ENCODE results near the gene PEBP1. TPM values are rescaled to one million over a fixed set of nuclear protein-coding genes. Genes with fewer than 3 reads are reported as not detected.

PEBP1 gene
- total and polyA plus RNA-seq, 8 donors: 105 to 303 (median 205) TPM

DNA sequence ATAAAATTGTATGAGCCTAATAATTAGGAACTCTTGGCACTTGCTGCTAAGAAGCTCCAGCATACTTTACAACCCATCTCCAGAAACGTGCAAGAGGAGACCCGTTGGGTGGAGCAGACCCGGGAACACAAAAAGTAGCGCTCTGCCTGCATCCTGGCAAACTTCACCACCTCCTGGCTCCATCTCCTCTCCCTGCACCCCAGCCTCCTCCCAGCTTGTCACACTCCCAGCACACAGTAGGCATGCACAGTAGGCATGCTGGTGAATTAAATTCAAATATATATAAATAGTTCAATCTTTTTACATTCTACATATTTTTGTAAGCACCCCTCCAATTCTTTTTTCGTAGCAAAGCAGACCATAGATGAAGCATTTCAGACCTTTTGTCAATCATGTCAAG lies 33.3 kb upstream of the PEBP1 start:
- Histone ChIP-seq H3K36me3 (no peaks in the 10 kb centered on the region), H3K9me3 (no peaks in the 10 kb centered on the region), H3K27ac (peak overlapping the region in 2 of 5 donors; percentile 83 to 91), H3K4me3 (peak overlapping the region; percentile 69 to 89 (median 74)), H3K4me1 (peaks cover 0 to 31% (median 26%) of the 10 kb centered on the region in 4 donors), H3K27me3 (no peaks in the 10 kb centered on the region)
- no peak for TF ChIP-seq POLR2A (IDR thresholded peaks at IDR 0.05)
- TF ChIP-seq, protein P1, sequence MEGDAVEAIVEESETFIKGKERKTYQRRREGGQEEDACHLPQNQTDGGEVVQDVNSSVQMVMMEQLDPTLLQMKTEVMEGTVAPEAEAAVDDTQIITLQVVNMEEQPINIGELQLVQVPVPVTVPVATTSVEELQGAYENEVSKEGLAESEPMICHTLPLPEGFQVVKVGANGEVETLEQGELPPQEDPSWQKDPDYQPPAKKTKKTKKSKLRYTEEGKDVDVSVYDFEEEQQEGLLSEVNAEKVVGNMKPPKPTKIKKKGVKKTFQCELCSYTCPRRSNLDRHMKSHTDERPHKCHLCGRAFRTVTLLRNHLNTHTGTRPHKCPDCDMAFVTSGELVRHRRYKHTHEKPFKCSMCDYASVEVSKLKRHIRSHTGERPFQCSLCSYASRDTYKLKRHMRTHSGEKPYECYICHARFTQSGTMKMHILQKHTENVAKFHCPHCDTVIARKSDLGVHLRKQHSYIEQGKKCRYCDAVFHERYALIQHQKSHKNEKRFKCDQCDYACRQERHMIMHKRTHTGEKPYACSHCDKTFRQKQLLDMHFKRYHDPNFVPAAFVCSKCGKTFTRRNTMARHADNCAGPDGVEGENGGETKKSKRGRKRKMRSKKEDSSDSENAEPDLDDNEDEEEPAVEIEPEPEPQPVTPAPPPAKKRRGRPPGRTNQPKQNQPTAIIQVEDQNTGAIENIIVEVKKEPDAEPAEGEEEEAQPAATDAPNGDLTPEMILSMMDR (IDR thresholded peaks at IDR 0.05): no peak
- no peak for TF ChIP-seq EP300 (IDR thresholded peaks at IDR 0.05)
- TF ChIP-seq POLR2AphosphoS5 (IDR thresholded peaks at IDR 0.05): no peak
- intact Hi-C loops (cut with DNase I; ENCODE audit: low total_unique reads): no loop called here
- WGBS, 5 donors: 27 to 47% (median 33%) methylated on average over 5 of the region's 5 CpGs
- no peak for DNase-seq

DNA sequence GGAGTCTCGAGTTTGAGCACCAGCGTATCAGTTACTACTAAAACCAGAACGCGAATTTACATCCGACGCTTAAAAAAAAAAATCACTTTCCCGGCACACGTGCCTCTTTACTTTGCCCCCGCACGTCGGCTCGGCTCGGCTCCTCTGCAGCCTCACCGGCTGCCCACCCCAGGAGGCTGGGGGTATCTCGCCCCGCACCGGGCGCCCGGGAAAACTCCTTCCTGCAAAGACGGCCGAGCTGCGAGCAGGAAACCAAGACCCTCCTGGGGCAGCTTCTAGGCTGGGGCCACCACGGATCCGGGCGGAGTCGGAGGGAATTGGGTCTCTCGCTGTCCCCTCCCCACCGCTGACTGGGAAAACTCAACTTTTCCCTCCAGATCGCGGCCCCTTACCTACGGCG lies 32.7 kb upstream of the PEBP1 start:
- TF ChIP-seq EP300 (IDR thresholded peaks at IDR 0.05): no peak
- no peak for TF ChIP-seq POLR2AphosphoS5 (IDR thresholded peaks at IDR 0.05)
- TF ChIP-seq, protein P1 (IDR thresholded peaks at IDR 0.05): no peak
- no peak for TF ChIP-seq POLR2A (IDR thresholded peaks at IDR 0.05)
- intact Hi-C loops (cut with DNase I; ENCODE audit: low total_unique reads): no loop called here
- Histone ChIP-seq H3K4me3 (peak overlapping the region; percentile 69 to 89 (median 74)), H3K27me3 (no peaks in the 10 kb centered on the region), H3K4me1 (peaks cover 0 to 30% (median 25%) of the 10 kb centered on the region in 4 donors), H3K27ac (peak overlapping the region; percentile 79 to 91 (median 85)), H3K36me3 (no peaks in the 10 kb centered on the region), H3K9me3 (no peaks in the 10 kb centered on the region)
- WGBS, 5 donors: 0 to 1% (median 0%) methylated on average over 6 to 32 of the region's 32 CpGs
- no peak for DNase-seq

DNA sequence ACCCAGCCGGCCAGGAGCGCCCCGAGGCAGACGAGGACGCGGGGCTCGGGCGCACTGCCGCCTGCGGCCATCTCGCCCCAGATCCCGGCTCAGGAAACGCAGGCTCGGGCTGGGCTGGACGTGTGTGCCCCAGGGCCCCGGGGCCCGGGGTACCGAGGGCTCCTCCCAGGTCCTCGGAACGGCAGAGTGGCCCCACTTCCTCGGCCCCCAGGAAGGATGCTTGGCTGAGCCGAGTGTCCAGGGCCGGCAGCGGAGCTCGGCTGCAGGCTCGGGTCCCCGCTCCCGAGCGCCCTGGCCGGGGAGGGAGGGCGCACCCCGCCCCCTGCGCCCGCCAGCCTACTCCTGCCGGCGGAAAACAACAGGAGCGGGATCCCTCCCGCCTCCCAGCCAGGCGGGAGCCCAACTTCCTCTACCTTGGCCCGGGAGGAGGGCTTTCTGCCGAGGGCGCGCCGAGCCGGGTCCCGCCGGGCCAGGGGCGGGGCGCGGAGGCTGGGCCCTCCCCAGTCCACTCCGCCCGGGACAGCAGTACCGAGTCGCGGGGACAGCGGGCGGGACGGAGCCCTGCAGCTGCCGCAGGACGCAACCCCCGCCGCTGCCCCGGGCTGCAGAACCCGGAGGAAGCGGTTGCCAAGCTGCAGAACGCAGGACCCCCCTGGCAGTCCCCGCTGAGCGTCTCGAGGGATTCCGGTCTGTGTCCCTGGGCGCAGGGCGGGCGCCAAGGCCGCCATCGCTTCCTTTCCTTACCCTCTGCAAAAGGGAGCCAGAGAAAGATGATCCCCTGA lies 32.1 kb upstream of the PEBP1 start, which contains the start of gene VSIG10:
TSS of gene VSIG10 (minus strand) at position 411 of the 782 bp plus-strand sequence. CDS start at position 71, 340 bp downstream.
- TF ChIP-seq EP300 (IDR thresholded peaks at IDR 0.05) (no peak), POLR2A (IDR thresholded peaks at IDR 0.05) (peak in 1 of 4 donors; percentile 57), POLR2AphosphoS5 (IDR thresholded peaks at IDR 0.05) (peak; percentile 33 to 86 (median 82))
- TF ChIP-seq, protein P1 (IDR thresholded peaks at IDR 0.05): no peak
- intact Hi-C loops (cut with DNase I; ENCODE audit: low total_unique reads): no loop called here
- Histone ChIP-seq H3K27me3 (no peaks in the 10 kb centered on the region), H3K27ac (peak within 1 kb of the TSS; percentile 79 to 91 (median 85)), H3K9me3 (no peaks in the 10 kb centered on the region), H3K4me3 (peak within 1 kb of the TSS; percentile 69 to 89 (median 74)), H3K36me3 (no peaks in the 10 kb centered on the region), H3K4me1 (peaks cover 0 to 26% (median 22%) of the 10 kb centered on the region in 4 donors)
- peak; percentile 86 to 89 for DNase-seq
- WGBS, 5 donors: 0 to 1% (median 1%) methylated on average over 31 to 75 of the region's 75 CpGs

DNA sequence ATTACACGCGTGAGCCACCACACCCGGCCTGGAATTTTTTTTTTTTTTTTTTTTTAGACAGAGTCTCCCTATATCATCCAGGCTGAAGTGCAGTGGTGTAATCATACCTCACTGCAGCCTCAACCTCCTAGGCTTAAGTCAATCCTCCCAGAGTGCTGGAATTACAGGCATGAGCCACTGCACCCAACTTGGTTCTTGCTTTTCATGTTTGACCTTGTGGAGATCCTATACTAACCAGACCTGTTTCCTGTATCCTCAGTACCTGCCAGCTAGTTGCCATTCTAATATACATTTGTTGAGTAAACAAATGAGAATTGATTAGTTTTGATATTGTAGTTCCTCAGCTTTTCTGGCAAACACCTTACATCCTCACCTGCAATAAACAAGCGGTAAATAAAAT lies 28.9 kb upstream of the PEBP1 start:
- WGBS, 5 donors: 57 to 85% (median 63%) methylated on average over 4 of the region's 4 CpGs
- Histone ChIP-seq H3K36me3 (no peaks in the 10 kb centered on the region), H3K27me3 (no peaks in the 10 kb centered on the region), H3K9me3 (no peaks in the 10 kb centered on the region), H3K4me3 (no peak overlapping the region), H3K27ac (no peak overlapping the region), H3K4me1 (peaks cover 0 to 24% (median 20%) of the 10 kb centered on the region in 4 donors)
- DNase-seq: peak in 1 of 2 donors; percentile 55
- intact Hi-C loops (cut with DNase I; ENCODE audit: low total_unique reads): no loop called here
- no peak for TF ChIP-seq EP300 (IDR thresholded peaks at IDR 0.05)
- no peak for TF ChIP-seq POLR2A (IDR thresholded peaks at IDR 0.05)
- no peak for TF ChIP-seq POLR2AphosphoS5 (IDR thresholded peaks at IDR 0.05)
- TF ChIP-seq, protein P1 (IDR thresholded peaks at IDR 0.05): no peak

All from stomach (tissue), 9 donors.